GM12875 (cell line): ENCODE results near the gene PLIN3.

Experiments used
- H3K4me3 ChIP-seq: one replicate; pipeline ENCODE4 v1.5.1; 2011; ENCODE audit warnings: low read depth, low read length, control low read depth
- CTCF ChIP-seq: IDR thresholded peaks from 2 replicates; pipeline ENCODE4 v1.5.1; 2011; ENCODE audit warnings: low read depth, mild to moderate bottlenecking, control low read depth, inconsistent platforms, low read length, moderate library complexity, borderline replicate concordance; ENCODE audit not compliant: insufficient read depth

PLIN3 gene

GRCh38 chr19:4867534-4868285 lies at the start of gene PLIN3:
Gene PLIN3 (minus strand): TSS chr19:4867667. CDS start chr19:4861394, 6,273 bp downstream.
- peak within 1 kb of the TSS; percentile 81 for H3K4me3 ChIP-seq
- TF ChIP-seq CTCF, result no peak

- no peak for TF ChIP-seq CTCF
- H3K4me3 ChIP-seq, result peak overlapping the region; percentile 53
Observed at GRCh38 chr19:4916292-4917082, 49.0 kb upstream of the PLIN3 start.

- no peak overlapping the region for H3K4me3 ChIP-seq
Observed at GRCh38 chr19:4914736-4915501, 47.5 kb upstream of the PLIN3 start.

GRCh38 chr19:4913996-4914735 lies 46.7 kb upstream of the PLIN3 start:
- no peak for TF ChIP-seq CTCF

More at GRCh38 chr19:4914736-4915501, 47.5 kb upstream of the PLIN3 start:
- TF ChIP-seq CTCF, result no peak

GRCh38 chr19:4911786-4912672 lies 44.6 kb upstream of the PLIN3 start:
- H3K4me3 ChIP-seq, result peak overlapping the region; percentile 81
- peak; percentile 52; the same call in 1 of the 2 replicates for TF ChIP-seq CTCF

More at GRCh38 chr19:4913996-4914735, 46.7 kb upstream of the PLIN3 start:
- no peak overlapping the region for H3K4me3 ChIP-seq
